CD4-positive, alpha-beta T cell (primary cell): Measurements from ENCODE around the gene STAT5B. TPM values are rescaled to one million over a fixed set of nuclear protein-coding genes. Genes with fewer than 3 reads are reported as not detected.

Experiments used
- ATAC-seq: fragments of 200-7000 bp; cut with Tn5 transposase; one replicate; pipeline ENCODE4 v1.10.0; 2022; ENCODE audit warnings: mild to moderate bottlenecking; ENCODE audit not compliant: poor library complexity
- CTCF ChIA-PET: fragments of 350-600 bp; sonication (Branson Sonifier 250); formaldehyde crosslinking; loops from one replicate; lab custom pipeline; 2021; ENCODE audit warnings: antibody characterized with exemption, inconsistent platforms; lab: Charles Lee
- POLR2A ChIA-PET: fragments of 350-600 bp; sonication (Branson Sonifier 250); formaldehyde crosslinking; loops from one replicate; lab custom pipeline; 2021; ENCODE audit warnings: antibody characterized with exemption, inconsistent platforms; lab: Charles Lee
- DNase-seq, 14 experiments: peaks; one replicate each; pipeline ENCODE4 v3.0.0-alpha.2; 2013 to 2020; ENCODE audit warnings: mixed read lengths in 2 of 14
- H3K27ac ChIP-seq, 2 donors: one replicate each; pipeline versions ENCODE4 v1.5.1 to v1.7.0; 2013; ENCODE audit warnings: low read length in 2 of 2, low read depth in 1 of 2, mild to moderate bottlenecking in 1 of 2
- H3K27me3 ChIP-seq, 2 experiments: 1 replicate in 1 of 2; 2 replicates in 1 of 2; pipeline versions ENCODE4 v1.6.1 to v1.7.0; 2013; ENCODE audit warnings: low read length in 2 of 2, control low read depth in 1 of 2, mild to moderate bottlenecking in 1 of 2, moderate library complexity in 1 of 2; ENCODE audit not compliant: insufficient read depth in 2 of 2, control insufficient read depth in 1 of 2
- H3K36me3 ChIP-seq: one replicate; pipeline ENCODE4 v1.6.1; 2013; ENCODE audit warnings: low read length, control low read depth; ENCODE audit not compliant: insufficient read depth
- H3K4me1 ChIP-seq: one replicate; pipeline ENCODE4 v1.6.1; 2013; ENCODE audit warnings: low read length, control low read depth; ENCODE audit not compliant: insufficient read depth
- H3K4me3 ChIP-seq: one replicate; pipeline ENCODE4 v1.5.1; 2013; ENCODE audit warnings: mild to moderate bottlenecking, low read length, moderate library complexity
- H3K9me3 ChIP-seq, 2 experiments: 1 replicate in 1 of 2; 2 replicates in 1 of 2; pipeline versions ENCODE4 v1.6.1 to v1.7.0; 2013; ENCODE audit warnings: low read length in 2 of 2, mild to moderate bottlenecking in 2 of 2, control low read depth in 1 of 2, moderate library complexity in 1 of 2; ENCODE audit not compliant: control insufficient read depth in 1 of 2, insufficient read depth in 1 of 2
- H3K27ac Mint-ChIP-seq: one replicate; pipeline ENCODE4 v1.8.0; 2020; ENCODE audit warnings: mixed read lengths
- H3K27me3 Mint-ChIP-seq: one replicate; pipeline ENCODE4 v1.8.0; 2021; ENCODE audit warnings: mixed read lengths
- H3K36me3 Mint-ChIP-seq: one replicate; pipeline ENCODE4 v1.8.0; 2021; ENCODE audit warnings: low read depth, mixed read lengths
- H3K4me1 Mint-ChIP-seq: one replicate; pipeline ENCODE4 v1.8.0; 2021; ENCODE audit warnings: low read depth, mixed read lengths
- H3K4me3 Mint-ChIP-seq: one replicate; pipeline ENCODE4 v1.8.0; 2020; ENCODE audit warnings: mild to moderate bottlenecking, mixed read lengths
- H3K9me3 Mint-ChIP-seq: one replicate; pipeline ENCODE4 v1.8.0; 2020; ENCODE audit warnings: mixed read lengths
- CTCF ChIP-seq: fragments of 200-600 bp; IDR thresholded peaks from one replicate; pipeline ENCODE4 v1.8.0; 2022; ENCODE audit warnings: antibody characterized with exemption, mild to moderate bottlenecking
- intact Hi-C, 2 experiments: fragments of 100-400 bp; cut with DNase I in 1 of 2; cut with micrococcal nuclease in 1 of 2; formaldehyde crosslinking; loops; one replicate each; pipeline versions ENCODE4 v1.15.1 to v1.9.0; 2023 to 2025; cut with DNase I, micrococcal nuclease
- total RNA-seq, 174 experiments: library from RNA in 2 of 174; stranded (reverse) in 2 of 174; gene quantifications; one replicate each; pipeline ENCODE4 v1.2.3 and lab custom pipeline; 2021 to 2026

STAT5B gene
- total RNA-seq, 2 experiments from 2014 or later: 99.4 to 104 TPM

GRCh38 chr17:42233994-42234393 lies 42.2 kb downstream of the STAT5B start:
- H3K4me3 Mint-ChIP-seq: no peak overlapping the region
- TF ChIP-seq CTCF: no peak
- POLR2A ChIA-PET: no interaction called here
- Histone ChIP-seq H3K4me1 (peaks cover 14% of the 10 kb centered on the region), H3K4me3 (no peak overlapping the region), H3K9me3 (no peaks in the 10 kb centered on the region), H3K36me3 (peaks cover 18% of the 10 kb centered on the region), H3K27me3 (no peaks in the 10 kb centered on the region), H3K27ac (no peak overlapping the region)
- no peaks in the 10 kb centered on the region for H3K9me3 Mint-ChIP-seq
- ATAC-seq: no peak
- intact Hi-C loops: no loop called here
- CTCF ChIA-PET: interaction anchor here (4.4 kb wide), 1 partner anchor 12 kb away, joined by 18 read pairs; no protein-coding TSS in a partner anchor
- H3K36me3 Mint-ChIP-seq: peaks cover 13% of the 10 kb centered on the region
- H3K27ac Mint-ChIP-seq: peak overlapping the region; percentile 74
- H3K4me1 Mint-ChIP-seq: peaks cover 39% of the 10 kb centered on the region
- H3K27me3 Mint-ChIP-seq: no peaks in the 10 kb centered on the region
- no peak for DNase-seq

- Mint-ChIP-seq H3K9me3 (no peaks in the 10 kb centered on the region), H3K4me1 (peaks cover 39% of the 10 kb centered on the region), H3K36me3 (peaks cover 21% of the 10 kb centered on the region), H3K27ac (peak overlapping the region; percentile 74), H3K27me3 (no peaks in the 10 kb centered on the region), H3K4me3 (no peak overlapping the region)
- DNase-seq (no peak), ATAC-seq (no peak)
- POLR2A ChIA-PET: interaction anchor here (0.7 to 1.3 kb wide), 3 partner anchors 16 to 52 kb away, joined by 3 read pairs; no protein-coding TSS in a partner anchor
- Histone ChIP-seq H3K27me3 (no peaks in the 10 kb centered on the region), H3K27ac (no peak overlapping the region), H3K36me3 (peaks cover 22% of the 10 kb centered on the region), H3K4me3 (no peak overlapping the region), H3K4me1 (peaks cover 10% of the 10 kb centered on the region), H3K9me3 (no peaks in the 10 kb centered on the region)
- intact Hi-C loops: no loop called here
- TF ChIP-seq CTCF: no peak
- CTCF ChIA-PET: interaction anchor here (2.9 kb wide), 1 partner anchor 11 kb away, joined by 10 read pairs; no protein-coding TSS in a partner anchor
Measured at GRCh38 chr17:42233156-42233555, 43.0 kb downstream of the STAT5B start.

GRCh38 chr17:42230225-42230624 lies 46.0 kb downstream of the STAT5B start:
- H3K4me3 Mint-ChIP-seq: no peak overlapping the region
- peaks cover 45% of the 10 kb centered on the region for H3K36me3 Mint-ChIP-seq
- POLR2A ChIA-PET: interaction anchor here (1.8 kb wide), 1 partner anchor 18 kb away, joined by 8 read pairs; no protein-coding TSS in a partner anchor
- peaks cover 25% of the 10 kb centered on the region for H3K4me1 Mint-ChIP-seq
- TF ChIP-seq CTCF: no peak
- H3K27me3 Mint-ChIP-seq: no peaks in the 10 kb centered on the region
- no peak for DNase-seq
- no peaks in the 10 kb centered on the region for H3K9me3 ChIP-seq
- no peaks in the 10 kb centered on the region for H3K9me3 Mint-ChIP-seq
- no peak for ATAC-seq
- peaks cover 7% of the 10 kb centered on the region for H3K4me1 ChIP-seq
- H3K27me3 ChIP-seq: no peaks in the 10 kb centered on the region
- H3K4me3 ChIP-seq: no peak overlapping the region
- H3K36me3 ChIP-seq: peaks cover 46% of the 10 kb centered on the region
- no peak overlapping the region for H3K27ac ChIP-seq
- peak overlapping the region; percentile 64 for H3K27ac Mint-ChIP-seq
- intact Hi-C loops: no loop called here
- CTCF ChIA-PET: interaction anchor here (0.7 to 1.5 kb wide), 3 partner anchors 17 to 230 kb away, joined by 3 to 6 read pairs (median 3); no protein-coding TSS in a partner anchor
